HCT116 (cell line): ENCODE results near the gene CEP112.

Source experiments
- CBX3 ChIP-seq: IDR thresholded peaks from 2 replicates; pipeline ENCODE4 v1.6.1; 2012; ENCODE audit warnings: low read depth
- EZH2 ChIP-seq: fragments of 200-600 bp; sonication (generic); IDR thresholded peaks from 2 replicates; pipeline ENCODE4 v1.6.1; 2017; ENCODE audit warnings: antibody characterized with exemption, mixed run types
- EZH2phosphoT487 ChIP-seq: fragments of 200-600 bp; IDR thresholded peaks from 2 replicates; pipeline ENCODE4 v1.6.1; 2018; ENCODE audit warnings: antibody characterized with exemption, borderline replicate concordance
- MAX ChIP-seq: IDR thresholded peaks from 2 replicates; pipeline ENCODE4 v1.6.1; 2012
- POLR2A ChIP-seq: IDR thresholded peaks from 2 replicates; pipeline ENCODE4 v1.7.0; 2011; ENCODE audit warnings: borderline replicate concordance; ENCODE audit not compliant: insufficient read depth, insufficient read length; ENCODE audit errors: extremely low read depth
- POLR2AphosphoS5 ChIP-seq: IDR thresholded peaks from 2 replicates; pipeline ENCODE4 v1.6.1; 2011; ENCODE audit warnings: mild to moderate bottlenecking, low read depth, low read length, moderate library complexity
- SIN3A ChIP-seq: IDR thresholded peaks from 2 replicates; pipeline ENCODE4 v1.6.1; 2012; ENCODE audit warnings: low read depth
- SRF ChIP-seq: IDR thresholded peaks from 2 replicates; pipeline ENCODE4 v1.6.1; 2012; ENCODE audit warnings: low read depth
- TF ChIP-seq, protein P1 (sequence below), 3 experiments: fragments of 200-600 bp in 1 of 3; sonication (generic) in 1 of 3; IDR thresholded peaks in 2 of 3; conservative IDR thresholded peaks in 1 of 3; 2 replicates each; pipeline ENCODE4 v1.5.1; 2012 to 2017; ENCODE audit warnings: low read depth in 2 of 3, low read length in 2 of 3, antibody characterized with exemption in 1 of 3, borderline replicate concordance in 1 of 3, control low read depth in 1 of 3, mild to moderate bottlenecking in 1 of 3, mixed read lengths in 1 of 3, mixed run types in 1 of 3, moderate library complexity in 1 of 3; ENCODE audit not compliant: insufficient read depth in 1 of 3
- TF ChIP-seq, protein P2 (sequence below): IDR thresholded peaks from 2 replicates; pipeline ENCODE4 v1.6.1; 2012

- TF ChIP-seq, protein P1, sequence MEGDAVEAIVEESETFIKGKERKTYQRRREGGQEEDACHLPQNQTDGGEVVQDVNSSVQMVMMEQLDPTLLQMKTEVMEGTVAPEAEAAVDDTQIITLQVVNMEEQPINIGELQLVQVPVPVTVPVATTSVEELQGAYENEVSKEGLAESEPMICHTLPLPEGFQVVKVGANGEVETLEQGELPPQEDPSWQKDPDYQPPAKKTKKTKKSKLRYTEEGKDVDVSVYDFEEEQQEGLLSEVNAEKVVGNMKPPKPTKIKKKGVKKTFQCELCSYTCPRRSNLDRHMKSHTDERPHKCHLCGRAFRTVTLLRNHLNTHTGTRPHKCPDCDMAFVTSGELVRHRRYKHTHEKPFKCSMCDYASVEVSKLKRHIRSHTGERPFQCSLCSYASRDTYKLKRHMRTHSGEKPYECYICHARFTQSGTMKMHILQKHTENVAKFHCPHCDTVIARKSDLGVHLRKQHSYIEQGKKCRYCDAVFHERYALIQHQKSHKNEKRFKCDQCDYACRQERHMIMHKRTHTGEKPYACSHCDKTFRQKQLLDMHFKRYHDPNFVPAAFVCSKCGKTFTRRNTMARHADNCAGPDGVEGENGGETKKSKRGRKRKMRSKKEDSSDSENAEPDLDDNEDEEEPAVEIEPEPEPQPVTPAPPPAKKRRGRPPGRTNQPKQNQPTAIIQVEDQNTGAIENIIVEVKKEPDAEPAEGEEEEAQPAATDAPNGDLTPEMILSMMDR (IDR thresholded peaks at IDR 0.05 in 2 of 3, conservative IDR thresholded peaks at IDR 0.05 in 1 of 3; ENCODE audit: borderline replicate concordance in 1 of 3, insufficient read depth in 1 of 3, low read depth in 2 of 3, low read length in 2 of 3), result no peak
- TF ChIP-seq POLR2A (no peak), CBX3 (no peak), EZH2phosphoT487 (no peak), SIN3A (no peak), POLR2AphosphoS5 (no peak), EZH2 (no peak), MAX (no peak), SRF (no peak)
- TF ChIP-seq, protein P2, sequence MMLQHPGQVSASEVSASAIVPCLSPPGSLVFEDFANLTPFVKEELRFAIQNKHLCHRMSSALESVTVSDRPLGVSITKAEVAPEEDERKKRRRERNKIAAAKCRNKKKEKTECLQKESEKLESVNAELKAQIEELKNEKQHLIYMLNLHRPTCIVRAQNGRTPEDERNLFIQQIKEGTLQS, result no peak
Measured at GRCh38 chr17:66129759-66130158, 62.2 kb downstream of the CEP112 start.
